K562 (cell line): ENCODE results near the gene C16orf92. TPM values are rescaled to one million over a fixed set of nuclear protein-coding genes. Genes with fewer than 3 reads are reported as not detected.

ENCODE experiments used
- ATAC-seq: fragments of 200-7000 bp; cut with Tn5 transposase; 3 replicates; pipeline ENCODE4 v1.9.1; 2020; ENCODE audit warnings: moderate library complexity
- BruUV-seq: library from RNA; stranded (reverse); fragments of 400-500 nt; replicated peaks from 2 replicates; lab custom pipeline; 2021; lab: Mats Ljungman, UMichigan
- CTCF ChIA-PET: fragments of 300-600 bp; formaldehyde crosslinking; extraction: SDS; loops from one replicate; lab custom pipeline; 2021; ENCODE audit warnings: low intra/inter-chr PET ratio; lab: Yijun Ruan, JAX
- POLR2A ChIA-PET: fragments of 300-600, 350-650 bp; sonication (Branson Sonifier 250); formaldehyde crosslinking; extraction: SDS; loops from one replicate; lab custom pipeline; 2021; ENCODE audit warnings: antibody characterized with exemption, inconsistent platforms; lab: Yijun Ruan, JAX
- DNase-seq, 4 experiments: peaks; one replicate each; pipeline versions ENCODE4 v3.0.0 to v3.0.0-alpha.2; 2011 to 2018; ENCODE audit warnings: low spot score in 3 of 4, mixed read lengths in 3 of 4; ENCODE audit errors: extremely low read depth in 1 of 4
- FAIRE-seq: peaks from 2 replicates; lab custom pipeline; 2011; peaks lifted over from hg19 to GRCh38; lab: Jason Lieb, UNC
- H2AFZ ChIP-seq: 2 replicates; pipeline ENCODE4 v1.6.0; 2011; ENCODE audit warnings: low read depth, low read length, control low read depth, inconsistent platforms
- H3K27ac ChIP-seq: fragments of 200-600 bp; 3 replicates; pipeline ENCODE4 v1.8.0; 2011; ENCODE audit warnings: low read depth, mild to moderate bottlenecking, control low read depth, inconsistent platforms, low read length, moderate library complexity, mixed read lengths; ENCODE audit errors: extremely low read depth
- H3K27me3 ChIP-seq, 2 experiments: fragments of 300-600 bp in 1 of 2; 2 replicates in 1 of 2; 3 replicates in 1 of 2; pipeline versions ENCODE4 v1.6.0 to v1.8.0; 2011; ENCODE audit warnings: inconsistent platforms in 2 of 2, low read length in 2 of 2, mild to moderate bottlenecking in 1 of 2, mixed read lengths in 1 of 2, moderate library complexity in 1 of 2; ENCODE audit not compliant: control insufficient read depth in 2 of 2, insufficient read depth in 2 of 2
- H3K36me3 ChIP-seq: fragments of 300-600 bp; 3 replicates; pipeline ENCODE4 v1.8.0; 2011; ENCODE audit warnings: mild to moderate bottlenecking, low read length, inconsistent platforms; ENCODE audit not compliant: control insufficient read depth, insufficient read depth
- H3K4me1 ChIP-seq, 2 experiments: fragments of 200-600 bp in 1 of 2; replicated peaks in 1 of 2; 2 replicates in 1 of 2; 3 replicates in 1 of 2; pipeline versions ENCODE4 v1.5.1 to v1.8.0; 2011; ENCODE audit warnings: inconsistent platforms in 2 of 2, low read length in 2 of 2, mild to moderate bottlenecking in 1 of 2, mixed read lengths in 1 of 2, moderate library complexity in 1 of 2; ENCODE audit not compliant: control insufficient read depth in 2 of 2, insufficient read depth in 2 of 2
- H3K4me2 ChIP-seq: 2 replicates; pipeline ENCODE4 v1.6.1; 2011; ENCODE audit warnings: low read length, control low read depth, inconsistent platforms, mixed read lengths; ENCODE audit not compliant: insufficient read depth
- H3K4me3 ChIP-seq: fragments of 200-600 bp; sonication (generic), shearing (Covaris generic); 2 replicates; pipeline ENCODE4 v1.5.1; 2016; ENCODE audit warnings: control low read depth, inconsistent platforms
- H3K79me2 ChIP-seq: fragments of 200-600 bp; 3 replicates; pipeline ENCODE4 v1.8.0; 2011; ENCODE audit warnings: low read length, inconsistent platforms; ENCODE audit not compliant: control insufficient read depth, insufficient read depth
- H3K9ac ChIP-seq, 2 experiments: 2 replicates each; pipeline versions ENCODE4 v1.6.0 to v1.6.1; 2011; ENCODE audit warnings: low read depth in 2 of 2, low read length in 2 of 2, control low read depth in 1 of 2, inconsistent platforms in 1 of 2, mild to moderate bottlenecking in 1 of 2, mixed read lengths in 1 of 2; ENCODE audit not compliant: insufficient read depth in 1 of 2
- H3K9me1 ChIP-seq: one replicate; pipeline ENCODE4 v1.6.0; 2011; ENCODE audit warnings: inconsistent platforms, mild to moderate bottlenecking, low read length, moderate library complexity; ENCODE audit not compliant: control insufficient read depth, insufficient read depth
- H3K9me3 ChIP-seq: replicated peaks from 2 replicates; pipeline ENCODE4 v1.5.1; 2011; ENCODE audit warnings: low read depth, low read length, inconsistent platforms; ENCODE audit not compliant: control insufficient read depth, insufficient read depth
- H4K20me1 ChIP-seq: replicated peaks from 2 replicates; pipeline ENCODE4 v1.6.1; 2011; ENCODE audit warnings: low read length, inconsistent platforms, mixed read lengths; ENCODE audit not compliant: control insufficient read depth, insufficient read depth
- ERF ChIP-seq: fragments of 450-650 bp; formaldehyde crosslinking; IDR thresholded peaks from 2 replicates; pipeline ENCODE4 v1.4.0; 2020; ENCODE audit warnings: mild to moderate bottlenecking, mixed read lengths
- FOXP1 ChIP-seq: sonication (generic); formaldehyde crosslinking; IDR thresholded peaks from 2 replicates; pipeline ENCODE4 v1.8.0; 2022; ENCODE audit warnings: mild to moderate bottlenecking, missing genetic modification reagents
- MAFG ChIP-seq: fragments of 450-650 bp; conservative IDR thresholded peaks from 2 replicates; pipeline ENCODE4 v1.6.1; 2016; ENCODE audit warnings: missing genetic modification characterization, missing compliant biosample characterization
- NFIC ChIP-seq: fragments of 450-650 bp; IDR thresholded peaks from 2 replicates; pipeline ENCODE4 v1.6.1; 2017; ENCODE audit warnings: mild to moderate bottlenecking, inconsistent platforms
- NR2F6 ChIP-seq: fragments of 450-650 bp; formaldehyde crosslinking; IDR thresholded peaks from 2 replicates; pipeline ENCODE4 v1.4.0; 2020; ENCODE audit warnings: mild to moderate bottlenecking
- PREB ChIP-seq: sonication (generic); formaldehyde crosslinking; IDR thresholded peaks from 2 replicates; pipeline ENCODE4 v1.8.1; 2023; ENCODE audit warnings: mild to moderate bottlenecking, missing genetic modification reagents
- SP2 ChIP-seq: IDR thresholded peaks from 2 replicates; pipeline ENCODE4 v1.6.1; 2011; ENCODE audit warnings: mild to moderate bottlenecking, low read depth, low read length, moderate library complexity; ENCODE audit not compliant: poor library complexity, severe bottlenecking; ENCODE audit errors: extremely low read depth
- TRIM25 ChIP-seq: fragments of 450-650 bp; IDR thresholded peaks from 2 replicates; pipeline ENCODE4 v1.7.0; 2016; ENCODE audit warnings: borderline replicate concordance
- TSHZ1 ChIP-seq: fragments of 250-450 bp; sonication (Bioruptor Pico); IDR thresholded peaks from 2 replicates; pipeline ENCODE4 v1.4.0; 2020; ENCODE audit warnings: mild to moderate bottlenecking, moderate library complexity
- whole genome bisulfite sequencing: fragments of 100-300 bp; shearing (Covaris generic); methylation state at CpG from one replicate; pipeline ENCODE4 v1.1.6; 2016; ENCODE audit warnings: low coverage, mixed read lengths; ENCODE audit not compliant: insufficient coverage; ENCODE audit errors: missing lambda C conversion rate; 5-methylcytosine and 5-hydroxymethylcytosine counted together
- in situ Hi-C: fragments of 300-500 bp; cut with MboI; formaldehyde crosslinking; loops from 4 replicates; pipeline ENCODE4 v1.15.0; 2018; ENCODE audit warnings: inconsistent platforms, mixed read lengths
- intact Hi-C: fragments of 100-400 bp; cut with micrococcal nuclease; formaldehyde crosslinking; loops from 2 replicates; pipeline ENCODE4 v1.14.2; 2022
- polyA plus RNA-seq, 8 experiments: library from polyadenylated mRNA; depleted of rRNA in 4 of 8; stranded (reverse) in 5 of 8; unstranded in 3 of 8; fragments of >200 nt; fragmentation: Nextera tagmentation in 2 of 8; fragmentation: Illumina TruSeq in 1 of 8; extraction: Ambion mirVana in 2 of 8; extraction: Trizol in 1 of 8; gene quantifications; 2 replicates each; pipeline versions ENCODE4 v1.2.1 to v1.2.3, GENCODE V29; 2011 to 2014; ENCODE audit warnings: inconsistent platforms in 1 of 8, missing spikeins in 1 of 8
- total RNA-seq, 7 experiments: library from RNA; depleted of rRNA in 6 of 7; stranded (reverse); fragments of >200 nt in 6 of 7; fragmentation: Illumina TruSeq in 2 of 7; extraction: Trizol in 2 of 7; gene quantifications; 2 replicates each; pipeline versions ENCODE4 v1.2.1 to v1.2.3, GENCODE V29; 2011 to 2021; ENCODE audit warnings: low replicate concordance in 1 of 7
- TF ChIP-seq, protein P1 (sequence below): fragments of 450-650 bp; IDR thresholded peaks from 2 replicates; pipeline ENCODE4 v1.6.1; 2017; ENCODE audit warnings: mild to moderate bottlenecking, moderate library complexity
- TF ChIP-seq, protein P2 (sequence below): fragments of 450-650 bp; conservative IDR thresholded peaks from 2 replicates; pipeline ENCODE4 v1.6.1; 2016; ENCODE audit warnings: missing genetic modification characterization, low read depth, mild to moderate bottlenecking, control low read depth, missing compliant biosample characterization
- TF ChIP-seq, protein P3 (sequence below): sonication (generic); formaldehyde crosslinking; IDR thresholded peaks from 2 replicates; pipeline ENCODE4 v1.9.0; 2022; ENCODE audit warnings: mild to moderate bottlenecking, missing genetic modification reagents

The C16orf92 gene
- total and polyA plus RNA-seq, 9 of the 15 experiments (the other 6 are each of a cell fraction or from before 2014, with no cell fraction given) = not detected

DNA sequence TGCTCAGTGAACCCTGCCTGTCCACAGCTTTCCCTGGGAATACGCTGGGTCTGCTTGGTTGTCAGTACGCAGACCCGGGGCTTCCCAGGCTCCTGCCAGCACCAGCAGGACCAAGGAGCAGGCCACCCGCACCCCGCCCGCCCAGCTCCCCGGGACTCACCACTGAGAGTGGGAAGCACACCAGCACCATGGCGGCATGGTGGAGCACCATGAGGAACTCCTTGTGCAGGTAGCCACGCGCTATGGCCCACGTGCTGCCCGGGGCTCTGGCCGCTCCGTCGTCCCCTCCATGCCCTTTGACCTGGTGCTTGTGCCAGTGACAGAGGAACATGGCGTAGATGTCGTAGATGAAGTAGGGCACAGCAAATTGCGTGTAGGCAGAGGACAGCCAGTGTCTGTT lies 3.5 kb downstream of the C16orf92 start:
- Histone ChIP-seq H3K9ac (peak overlapping the region in 1 of 2 experiments; percentile 35; a peak in 2 of 4 replicates), H3K4me2 (no peak overlapping the region), H2AFZ (no peak overlapping the region), H3K9me1 (peaks cover 4% of the 10 kb centered on the region), H3K4me1 (peaks cover 0 to 34% of the 10 kb centered on the region in 2 experiments; a peak in 2 of 5 replicates), H3K79me2 (no peaks in the 10 kb centered on the region), H4K20me1 (peaks cover 13% of the 10 kb centered on the region; the same call in 1 of the 2 replicates), H3K36me3 (no peaks in the 10 kb centered on the region), H3K27me3 (peaks cover 17 to 77% of the 10 kb centered on the region in 2 experiments), H3K4me3 (no peak overlapping the region), H3K9me3 (no peaks in the 10 kb centered on the region), H3K27ac (no peak overlapping the region)
- FAIRE-seq (no peak), ATAC-seq (no peak), DNase-seq (no peak)
- POLR2A ChIA-PET = interaction anchor here (0.6 kb wide), 1 partner anchor 154 kb away, joined by 5 read pairs; no protein-coding TSS in a partner anchor
- 4% methylated on average over 15 of the region's 18 CpGs for WGBS
- CTCF ChIA-PET = no interaction called here
- in situ Hi-C loops = loop anchor here (10.0 kb wide), 1 partner anchor 332 kb away; no protein-coding TSS in a partner anchor
- no TSS peak for BruUV-seq
- intact Hi-C loops = loop anchor here (10.0 kb wide), 1 partner anchor 212 kb away; the partner anchor contains the start of genes PAGR1 and PRRT2
- no peak for TF ChIP-seq NFIC
- no peak for TF ChIP-seq SP2
- TF ChIP-seq, protein P1, sequence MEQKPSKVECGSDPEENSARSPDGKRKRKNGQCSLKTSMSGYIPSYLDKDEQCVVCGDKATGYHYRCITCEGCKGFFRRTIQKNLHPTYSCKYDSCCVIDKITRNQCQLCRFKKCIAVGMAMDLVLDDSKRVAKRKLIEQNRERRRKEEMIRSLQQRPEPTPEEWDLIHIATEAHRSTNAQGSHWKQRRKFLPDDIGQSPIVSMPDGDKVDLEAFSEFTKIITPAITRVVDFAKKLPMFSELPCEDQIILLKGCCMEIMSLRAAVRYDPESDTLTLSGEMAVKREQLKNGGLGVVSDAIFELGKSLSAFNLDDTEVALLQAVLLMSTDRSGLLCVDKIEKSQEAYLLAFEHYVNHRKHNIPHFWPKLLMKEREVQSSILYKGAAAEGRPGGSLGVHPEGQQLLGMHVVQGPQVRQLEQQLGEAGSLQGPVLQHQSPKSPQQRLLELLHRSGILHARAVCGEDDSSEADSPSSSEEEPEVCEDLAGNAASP = no peak
- TF ChIP-seq, protein P2, sequence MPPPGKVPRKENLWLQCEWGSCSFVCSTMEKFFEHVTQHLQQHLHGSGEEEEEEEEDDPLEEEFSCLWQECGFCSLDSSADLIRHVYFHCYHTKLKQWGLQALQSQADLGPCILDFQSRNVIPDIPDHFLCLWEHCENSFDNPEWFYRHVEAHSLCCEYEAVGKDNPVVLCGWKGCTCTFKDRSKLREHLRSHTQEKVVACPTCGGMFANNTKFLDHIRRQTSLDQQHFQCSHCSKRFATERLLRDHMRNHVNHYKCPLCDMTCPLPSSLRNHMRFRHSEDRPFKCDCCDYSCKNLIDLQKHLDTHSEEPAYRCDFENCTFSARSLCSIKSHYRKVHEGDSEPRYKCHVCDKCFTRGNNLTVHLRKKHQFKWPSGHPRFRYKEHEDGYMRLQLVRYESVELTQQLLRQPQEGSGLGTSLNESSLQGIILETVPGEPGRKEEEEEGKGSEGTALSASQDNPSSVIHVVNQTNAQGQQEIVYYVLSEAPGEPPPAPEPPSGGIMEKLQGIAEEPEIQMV (tag) = no peak
- no peak for TF ChIP-seq MAFG (tag)
- TF ChIP-seq, protein P3, sequence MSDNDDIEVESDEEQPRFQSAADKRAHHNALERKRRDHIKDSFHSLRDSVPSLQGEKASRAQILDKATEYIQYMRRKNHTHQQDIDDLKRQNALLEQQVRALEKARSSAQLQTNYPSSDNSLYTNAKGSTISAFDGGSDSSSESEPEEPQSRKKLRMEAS (CRISPR knock-in tag) = no peak
- no peak for TF ChIP-seq FOXP1
- TF ChIP-seq NR2F6 (CRISPR knock-in tag) = no peak
- TF ChIP-seq ERF = no peak
- no peak for TF ChIP-seq TRIM25
- TF ChIP-seq PREB (CRISPR knock-in tag) = no peak
- no peak for TF ChIP-seq TSHZ1 (CRISPR knock-in tag)
